HL-60 (cell line): ENCODE data around the gene TNRC18.

Source experiments
- DNase-seq, 2 experiments: peaks; one replicate each; pipeline ENCODE4 v3.0.0-alpha.2; 2010 to 2020; ENCODE audit warnings: low read depth in 1 of 2, low spot score in 1 of 2
- H3K27ac ChIP-seq: fragments of 250-450 bp; sonication (Bioruptor Pico); replicated peaks from 2 replicates; pipeline ENCODE4 v1.5.1; 2020; ENCODE audit warnings: mild to moderate bottlenecking, moderate library complexity
- H3K27me3 ChIP-seq: fragments of 250-450 bp; sonication (Bioruptor Pico); 2 replicates; pipeline ENCODE4 v1.5.1; 2021; ENCODE audit warnings: mild to moderate bottlenecking, moderate library complexity; ENCODE audit not compliant: insufficient read depth, poor library complexity, severe bottlenecking
- H3K4me3 ChIP-seq: replicated peaks from 2 replicates; pipeline ENCODE4 v1.5.1; 2011; ENCODE audit warnings: mild to moderate bottlenecking, control low read depth, low read length; ENCODE audit not compliant: insufficient read depth
- GABPA ChIP-seq: IDR thresholded peaks from 2 replicates; pipeline ENCODE4 v1.6.1; 2012; ENCODE audit warnings: low read depth
- POLR2AphosphoS5 ChIP-seq: IDR thresholded peaks from 2 replicates; pipeline ENCODE4 v1.6.1; 2012; ENCODE audit warnings: low read depth
- SPI1 ChIP-seq: IDR thresholded peaks from 2 replicates; pipeline ENCODE4 v1.6.1; 2012; ENCODE audit warnings: low read depth, mild to moderate bottlenecking, borderline replicate concordance
- TF ChIP-seq, protein P1 (sequence below): IDR thresholded peaks from 2 replicates; pipeline ENCODE4 v1.6.1; 2012; ENCODE audit warnings: low read depth; ENCODE audit not compliant: insufficient replicate concordance
- TF ChIP-seq, protein P2 (sequence below): IDR thresholded peaks from one replicate; pipeline ENCODE4 v1.5.1; 2011; ENCODE audit warnings: low read length, control low read depth, inconsistent platforms; ENCODE audit not compliant: insufficient read depth

Gene TNRC18

DNA sequence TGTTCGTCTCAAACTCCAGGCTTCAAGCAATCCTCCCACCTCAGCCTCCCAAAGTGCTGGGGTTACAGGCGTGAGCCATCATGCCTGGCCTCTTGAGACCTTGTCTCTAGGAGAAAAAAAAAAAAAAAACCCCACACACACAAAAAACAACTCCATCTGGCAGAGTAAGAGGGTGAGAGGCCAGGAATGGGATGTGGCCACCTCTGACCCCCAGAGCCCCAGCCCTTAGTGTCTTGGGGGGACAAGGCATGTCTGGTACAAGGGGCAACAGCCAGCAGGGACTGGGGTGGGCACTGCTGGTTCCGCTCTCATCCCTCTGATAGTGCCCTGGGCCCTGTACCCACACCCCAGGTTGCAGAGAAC is 15.6 kb upstream of the TNRC18 start:
- Histone ChIP-seq H3K4me3 (no peak overlapping the region), H3K27me3 (no peaks in the 10 kb centered on the region), H3K27ac (no peak overlapping the region)
- TF ChIP-seq SPI1 (no peak), GABPA (no peak), POLR2AphosphoS5 (no peak)
- TF ChIP-seq, protein P1, sequence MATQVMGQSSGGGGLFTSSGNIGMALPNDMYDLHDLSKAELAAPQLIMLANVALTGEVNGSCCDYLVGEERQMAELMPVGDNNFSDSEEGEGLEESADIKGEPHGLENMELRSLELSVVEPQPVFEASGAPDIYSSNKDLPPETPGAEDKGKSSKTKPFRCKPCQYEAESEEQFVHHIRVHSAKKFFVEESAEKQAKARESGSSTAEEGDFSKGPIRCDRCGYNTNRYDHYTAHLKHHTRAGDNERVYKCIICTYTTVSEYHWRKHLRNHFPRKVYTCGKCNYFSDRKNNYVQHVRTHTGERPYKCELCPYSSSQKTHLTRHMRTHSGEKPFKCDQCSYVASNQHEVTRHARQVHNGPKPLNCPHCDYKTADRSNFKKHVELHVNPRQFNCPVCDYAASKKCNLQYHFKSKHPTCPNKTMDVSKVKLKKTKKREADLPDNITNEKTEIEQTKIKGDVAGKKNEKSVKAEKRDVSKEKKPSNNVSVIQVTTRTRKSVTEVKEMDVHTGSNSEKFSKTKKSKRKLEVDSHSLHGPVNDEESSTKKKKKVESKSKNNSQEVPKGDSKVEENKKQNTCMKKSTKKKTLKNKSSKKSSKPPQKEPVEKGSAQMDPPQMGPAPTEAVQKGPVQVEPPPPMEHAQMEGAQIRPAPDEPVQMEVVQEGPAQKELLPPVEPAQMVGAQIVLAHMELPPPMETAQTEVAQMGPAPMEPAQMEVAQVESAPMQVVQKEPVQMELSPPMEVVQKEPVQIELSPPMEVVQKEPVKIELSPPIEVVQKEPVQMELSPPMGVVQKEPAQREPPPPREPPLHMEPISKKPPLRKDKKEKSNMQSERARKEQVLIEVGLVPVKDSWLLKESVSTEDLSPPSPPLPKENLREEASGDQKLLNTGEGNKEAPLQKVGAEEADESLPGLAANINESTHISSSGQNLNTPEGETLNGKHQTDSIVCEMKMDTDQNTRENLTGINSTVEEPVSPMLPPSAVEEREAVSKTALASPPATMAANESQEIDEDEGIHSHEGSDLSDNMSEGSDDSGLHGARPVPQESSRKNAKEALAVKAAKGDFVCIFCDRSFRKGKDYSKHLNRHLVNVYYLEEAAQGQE: no peak
- TF ChIP-seq, protein P2, sequence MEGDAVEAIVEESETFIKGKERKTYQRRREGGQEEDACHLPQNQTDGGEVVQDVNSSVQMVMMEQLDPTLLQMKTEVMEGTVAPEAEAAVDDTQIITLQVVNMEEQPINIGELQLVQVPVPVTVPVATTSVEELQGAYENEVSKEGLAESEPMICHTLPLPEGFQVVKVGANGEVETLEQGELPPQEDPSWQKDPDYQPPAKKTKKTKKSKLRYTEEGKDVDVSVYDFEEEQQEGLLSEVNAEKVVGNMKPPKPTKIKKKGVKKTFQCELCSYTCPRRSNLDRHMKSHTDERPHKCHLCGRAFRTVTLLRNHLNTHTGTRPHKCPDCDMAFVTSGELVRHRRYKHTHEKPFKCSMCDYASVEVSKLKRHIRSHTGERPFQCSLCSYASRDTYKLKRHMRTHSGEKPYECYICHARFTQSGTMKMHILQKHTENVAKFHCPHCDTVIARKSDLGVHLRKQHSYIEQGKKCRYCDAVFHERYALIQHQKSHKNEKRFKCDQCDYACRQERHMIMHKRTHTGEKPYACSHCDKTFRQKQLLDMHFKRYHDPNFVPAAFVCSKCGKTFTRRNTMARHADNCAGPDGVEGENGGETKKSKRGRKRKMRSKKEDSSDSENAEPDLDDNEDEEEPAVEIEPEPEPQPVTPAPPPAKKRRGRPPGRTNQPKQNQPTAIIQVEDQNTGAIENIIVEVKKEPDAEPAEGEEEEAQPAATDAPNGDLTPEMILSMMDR: no peak
- DNase-seq: no peak

DNA sequence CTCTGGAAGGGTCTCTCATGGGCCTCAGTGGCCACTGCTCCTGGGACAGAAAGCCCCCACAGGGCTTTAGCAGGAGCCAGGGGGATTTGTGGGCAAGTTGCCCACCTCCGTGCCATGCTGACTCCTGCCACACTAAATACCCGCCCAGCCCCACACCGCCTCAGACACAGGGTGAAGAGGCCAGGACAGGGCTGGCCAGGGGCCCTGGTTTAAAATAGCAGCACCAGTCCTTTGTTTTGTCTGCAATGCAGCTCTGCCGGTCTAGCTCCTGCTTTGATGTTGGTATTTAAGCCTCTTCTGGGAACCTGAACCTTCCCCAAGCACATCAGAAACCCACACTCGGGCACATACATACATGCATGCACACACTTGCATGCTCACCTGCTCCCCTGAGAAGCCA is 14.4 kb upstream of the TNRC18 start:
- H3K4me3 ChIP-seq: no peak overlapping the region
- H3K27ac ChIP-seq: no peak overlapping the region
- DNase-seq: no peak
- TF ChIP-seq GABPA: no peak
- TF ChIP-seq, protein P1: no peak
- TF ChIP-seq POLR2AphosphoS5: no peak
- TF ChIP-seq, protein P2: no peak
- no peak for TF ChIP-seq SPI1
- no peaks in the 10 kb centered on the region for H3K27me3 ChIP-seq

DNA sequence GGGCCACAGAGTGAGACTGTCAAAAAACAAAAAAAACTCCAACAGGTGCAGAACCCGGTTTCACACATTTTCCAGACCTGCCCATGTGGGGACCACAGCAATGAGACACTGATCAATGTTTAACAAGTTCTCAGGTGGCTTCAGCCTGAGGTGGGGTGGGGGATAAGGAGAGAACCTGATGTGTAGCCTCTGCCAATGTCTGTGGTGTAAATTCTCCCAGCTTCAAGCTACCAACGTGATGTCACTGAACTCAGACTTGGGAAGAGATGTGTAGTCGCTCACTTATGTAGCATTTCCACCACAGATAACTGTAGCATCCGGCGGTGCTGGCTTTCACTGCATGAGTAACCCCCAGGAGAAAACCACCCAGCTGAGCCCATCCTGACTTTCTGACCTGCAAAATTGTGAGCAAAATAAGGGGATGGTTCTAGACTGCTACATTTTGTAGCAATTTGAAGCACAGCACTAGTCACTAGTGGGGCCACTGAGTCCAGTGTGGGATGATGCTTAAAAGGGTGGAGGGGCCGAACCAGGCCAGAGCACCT is 13.8 kb upstream of the TNRC18 start:
- H3K27me3 ChIP-seq: no peaks in the 10 kb centered on the region

More for the DNA sequence above, 13.8 kb upstream of the TNRC18 start:
- Histone ChIP-seq H3K4me3 (no peak overlapping the region), H3K27ac (no peak overlapping the region)
- TF ChIP-seq, protein P1: no peak
- TF ChIP-seq GABPA (no peak), POLR2AphosphoS5 (no peak), SPI1 (no peak)
- TF ChIP-seq, protein P2: no peak
- DNase-seq: no peak
